Cardiac muscle cell (in vitro differentiated cells and primary cell): ENCODE data around the gene PDK2. TPM values are rescaled to one million over a fixed set of nuclear protein-coding genes. Genes with fewer than 3 reads are reported as not detected.
A peak's percentile ranks its signal among the peaks of the same experiment; 100 is the strongest.

Source experiments
- DNase-seq, 2 donors: peaks; one replicate each; pipeline versions ENCODE4 v3.0.0 to v3.0.0-alpha.2; 2010 to 2017; ENCODE audit warnings: low read depth in 1 of 2, low spot score in 1 of 2
- H3K27ac ChIP-seq: fragments of 200-600 bp; sonication (generic); 2 replicates; pipeline ENCODE4 v1.5.1; 2016
- H3K27me3 ChIP-seq: fragments of 200-600 bp; sonication (generic); 2 replicates; pipeline ENCODE4 v1.6.0; 2016; ENCODE audit warnings: control low read depth
- H3K36me3 ChIP-seq: fragments of 200-600 bp; sonication (generic); 2 replicates; pipeline ENCODE4 v1.5.1; 2016; ENCODE audit warnings: control low read depth
- H3K4me1 ChIP-seq: fragments of 200-600 bp; sonication (generic); 2 replicates; pipeline ENCODE4 v1.8.1; 2017; ENCODE audit warnings: low read depth, mild to moderate bottlenecking, mixed run types
- H3K4me3 ChIP-seq: fragments of 200-600 bp; sonication (generic); 2 replicates; pipeline ENCODE4 v1.5.1; 2016; ENCODE audit warnings: mild to moderate bottlenecking
- H3K9me3 ChIP-seq: fragments of 200-600 bp; sonication (generic); 2 replicates; pipeline ENCODE4 v1.5.1; 2017; ENCODE audit warnings: low read depth, mild to moderate bottlenecking, control low read depth
- polyA plus RNA-seq: library from polyadenylated mRNA; unstranded; fragments of >200 nt; fragmentation: Nextera tagmentation; extraction: Ambion mirVana; gene quantifications from 2 replicates; pipeline ENCODE4 v1.2.1, GENCODE V29; 2016
- total RNA-seq: library from RNA; depleted of rRNA; stranded (reverse); fragments of >200 nt; gene quantifications from 2 replicates; pipeline ENCODE4 v1.2.3, GENCODE V29; 2016
- TF ChIP-seq, protein P1 (sequence below): IDR thresholded peaks from 2 replicates; pipeline ENCODE4 v1.5.1; 2012; ENCODE audit warnings: low read depth, mild to moderate bottlenecking, low read length

PDK2 gene
- total and polyA plus RNA-seq, 2 experiments from 2014 or later: 88.5 to 146 TPM

DNA sequence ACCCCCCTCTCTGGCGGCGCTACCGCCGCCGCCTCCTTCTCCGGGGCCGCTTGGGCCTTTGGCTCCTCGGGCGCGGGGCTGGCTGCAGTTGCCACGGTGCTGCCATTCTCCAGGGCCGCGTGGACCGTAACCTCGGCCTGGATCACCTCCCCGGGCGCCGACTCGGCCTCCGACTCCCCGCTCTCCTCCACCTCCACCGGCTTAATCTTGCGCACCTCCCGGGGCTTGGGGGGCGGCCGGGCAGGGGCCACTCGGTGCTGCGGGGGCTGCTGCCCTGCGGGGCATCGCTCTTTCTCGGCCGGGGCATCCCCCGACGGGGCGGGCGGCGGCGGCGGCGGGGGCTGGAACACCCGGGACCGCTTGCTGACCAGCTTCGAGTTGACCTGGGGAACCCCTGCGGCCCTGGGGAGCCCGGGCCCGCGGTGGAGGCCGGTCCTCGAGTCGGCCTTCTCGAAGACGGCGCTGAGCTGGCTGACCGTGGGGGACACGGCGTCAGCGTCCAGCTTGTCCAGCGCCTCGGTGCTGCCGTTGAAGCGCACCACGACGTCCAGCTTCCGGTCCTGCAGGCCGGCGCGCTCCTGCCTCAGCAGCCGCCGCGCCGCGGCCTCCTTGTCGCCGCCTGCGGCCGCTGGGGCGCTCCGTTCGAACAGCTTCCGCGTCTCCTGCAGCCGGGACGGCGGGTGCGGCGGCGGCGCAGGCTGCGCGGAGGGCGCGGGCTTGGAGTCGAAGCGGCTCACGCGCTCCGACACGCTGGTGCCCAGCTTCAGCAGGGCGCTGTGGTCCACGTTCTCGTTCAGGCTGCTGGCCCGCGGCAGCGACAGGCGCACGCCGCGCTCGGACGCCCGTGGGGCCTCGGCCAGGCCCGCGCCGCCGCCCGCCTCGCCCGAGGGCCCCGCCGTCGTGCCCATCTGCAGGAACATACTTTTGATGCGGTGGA is 54.5 kb downstream of the PDK2 start:
- Histone ChIP-seq H3K4me1 (peaks cover 21% of the 10 kb centered on the region), H3K9me3 (no peaks in the 10 kb centered on the region), H3K27ac (no peak overlapping the region), H3K4me3 (peak overlapping the region; percentile 88), H3K27me3 (no peaks in the 10 kb centered on the region), H3K36me3 (peaks cover 4% of the 10 kb centered on the region)
- DNase-seq: peak; percentile 64 to 78
- TF ChIP-seq, protein P1, sequence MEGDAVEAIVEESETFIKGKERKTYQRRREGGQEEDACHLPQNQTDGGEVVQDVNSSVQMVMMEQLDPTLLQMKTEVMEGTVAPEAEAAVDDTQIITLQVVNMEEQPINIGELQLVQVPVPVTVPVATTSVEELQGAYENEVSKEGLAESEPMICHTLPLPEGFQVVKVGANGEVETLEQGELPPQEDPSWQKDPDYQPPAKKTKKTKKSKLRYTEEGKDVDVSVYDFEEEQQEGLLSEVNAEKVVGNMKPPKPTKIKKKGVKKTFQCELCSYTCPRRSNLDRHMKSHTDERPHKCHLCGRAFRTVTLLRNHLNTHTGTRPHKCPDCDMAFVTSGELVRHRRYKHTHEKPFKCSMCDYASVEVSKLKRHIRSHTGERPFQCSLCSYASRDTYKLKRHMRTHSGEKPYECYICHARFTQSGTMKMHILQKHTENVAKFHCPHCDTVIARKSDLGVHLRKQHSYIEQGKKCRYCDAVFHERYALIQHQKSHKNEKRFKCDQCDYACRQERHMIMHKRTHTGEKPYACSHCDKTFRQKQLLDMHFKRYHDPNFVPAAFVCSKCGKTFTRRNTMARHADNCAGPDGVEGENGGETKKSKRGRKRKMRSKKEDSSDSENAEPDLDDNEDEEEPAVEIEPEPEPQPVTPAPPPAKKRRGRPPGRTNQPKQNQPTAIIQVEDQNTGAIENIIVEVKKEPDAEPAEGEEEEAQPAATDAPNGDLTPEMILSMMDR: no peak

GRCh38 chr17:50150354-50151040 is 55.3 kb downstream of the PDK2 start, which contains the start of gene PPP1R9B:
PPP1R9B (minus strand) TSS chr17:50150677; CDS start chr17:50150513, 164 bp downstream.
- TF ChIP-seq, protein P1: no peak
- H3K27me3 ChIP-seq: no peaks in the 10 kb centered on the region
- no peak for DNase-seq
- H3K27ac ChIP-seq: peak within 1 kb of the TSS; percentile 48
- H3K36me3 ChIP-seq: no peaks in the 10 kb centered on the region
- H3K9me3 ChIP-seq: no peaks in the 10 kb centered on the region
- H3K4me3 ChIP-seq: peak within 1 kb of the TSS; percentile 88
- H3K4me1 ChIP-seq: peaks cover 29% of the 10 kb centered on the region

DNA sequence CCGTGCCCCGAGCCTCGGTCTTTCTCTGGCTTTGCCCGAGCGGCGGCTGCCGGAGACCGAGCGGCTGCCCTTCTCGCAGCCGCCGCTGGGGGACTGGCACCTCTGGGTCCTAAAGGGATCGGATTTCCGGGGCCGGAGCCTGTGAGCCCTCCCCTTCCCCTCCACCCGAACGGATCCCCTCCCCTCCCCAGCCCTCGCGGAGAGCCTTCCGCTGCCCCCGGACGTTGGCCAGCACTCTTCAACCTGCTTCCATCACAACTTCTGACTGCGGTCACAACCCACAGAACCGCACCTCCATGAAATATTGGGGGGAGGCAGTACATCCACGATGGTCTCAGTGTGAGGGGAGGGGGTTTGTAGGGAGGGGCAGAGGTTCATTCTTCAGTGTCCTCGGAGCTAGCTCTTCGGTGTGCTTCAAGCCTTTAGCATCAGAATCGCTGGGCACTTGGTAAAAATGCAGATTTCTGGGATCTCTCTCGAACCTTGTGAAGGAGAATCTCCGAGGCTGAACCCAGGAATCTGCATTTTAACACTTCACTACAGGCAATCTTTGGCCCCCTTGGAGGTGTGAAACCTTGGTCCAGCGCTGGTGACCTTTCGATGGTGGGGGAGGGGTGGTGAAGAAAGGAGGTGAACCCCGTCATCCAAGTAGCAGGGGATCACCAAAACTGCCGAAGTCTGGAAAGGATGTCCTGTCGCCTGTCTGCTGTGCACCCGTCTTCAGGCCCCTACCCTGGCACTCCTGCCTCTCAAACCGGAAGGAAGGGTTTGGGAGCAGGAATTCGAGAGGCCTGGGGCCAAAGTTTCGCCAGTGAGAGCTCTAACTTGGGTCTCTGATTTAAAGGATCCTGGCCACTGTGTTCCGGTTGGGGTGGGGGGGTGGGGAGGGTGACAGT is 56.1 kb downstream of the PDK2 start:
- no peaks in the 10 kb centered on the region for H3K27me3 ChIP-seq
- DNase-seq: peak; percentile 95
- H3K27ac ChIP-seq: peak overlapping the region; percentile 48
- H3K9me3 ChIP-seq: no peaks in the 10 kb centered on the region
- TF ChIP-seq, protein P1: peak; percentile 47
- H3K4me1 ChIP-seq: peaks cover 32% of the 10 kb centered on the region
- H3K36me3 ChIP-seq: no peaks in the 10 kb centered on the region
- H3K4me3 ChIP-seq: peak overlapping the region; percentile 88

DNA sequence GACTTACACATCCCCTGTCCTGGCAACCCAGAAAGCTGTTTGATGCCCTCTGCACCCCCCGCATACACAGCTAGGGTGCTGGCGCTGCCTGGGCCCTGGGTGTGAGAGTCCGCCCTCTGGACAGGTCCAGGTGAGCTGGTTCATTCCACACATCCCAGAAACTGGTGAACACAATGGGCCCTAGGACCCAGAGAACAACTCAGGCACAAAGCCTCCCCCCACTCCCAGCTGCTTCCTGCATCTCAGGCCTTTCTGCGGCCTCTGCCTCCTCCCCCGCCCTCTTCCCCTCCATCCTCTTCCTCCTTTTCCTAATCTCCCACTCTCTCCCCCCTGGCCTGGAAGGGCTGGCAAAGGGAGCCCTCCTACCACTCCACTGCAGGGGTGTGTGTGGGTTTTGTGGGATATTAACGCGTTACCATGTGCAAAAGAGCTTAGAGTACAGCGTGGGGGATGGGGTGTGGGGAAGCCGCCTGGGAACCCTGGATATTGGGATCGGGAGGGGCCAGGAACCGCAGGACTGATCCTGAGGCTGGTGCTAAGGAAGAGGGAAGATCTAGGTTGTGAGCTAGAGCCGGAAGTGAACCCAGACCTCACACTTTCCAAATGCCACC is 56.9 kb downstream of the PDK2 start:
- H3K27ac ChIP-seq: peak overlapping the region; percentile 37
- no peaks in the 10 kb centered on the region for H3K27me3 ChIP-seq
- peaks cover 30% of the 10 kb centered on the region for H3K4me1 ChIP-seq
- H3K9me3 ChIP-seq: no peaks in the 10 kb centered on the region
- no peaks in the 10 kb centered on the region for H3K36me3 ChIP-seq
- DNase-seq: peak; percentile 86 to 94
- TF ChIP-seq, protein P1: no peak
- peak overlapping the region; percentile 88 for H3K4me3 ChIP-seq
